Spinal cord (tissue), 10 donors: ENCODE data around the gene CDS1. TPM values are rescaled to one million over a fixed set of nuclear protein-coding genes. Genes with fewer than 3 reads are reported as not detected.

Experiments
- DNase-seq, 6 donors: peaks; one replicate each; pipeline versions ENCODE4 v3.0.0 to v3.0.0-alpha.2; 2013 to 2015; ENCODE audit warnings: low spot score in 6 of 6, low read depth in 4 of 6
- H3K27ac ChIP-seq: one replicate; pipeline ENCODE4 v1.5.1; 2013; ENCODE audit warnings: low read depth, low read length, control low read depth
- H3K27me3 ChIP-seq: one replicate; pipeline ENCODE4 v1.6.1; 2013; ENCODE audit warnings: low read length; ENCODE audit not compliant: control insufficient read depth, insufficient read depth
- H3K36me3 ChIP-seq: one replicate; pipeline ENCODE4 v1.6.1; 2013; ENCODE audit warnings: low read length; ENCODE audit not compliant: control insufficient read depth, insufficient read depth
- H3K4me1 ChIP-seq: one replicate; pipeline ENCODE4 v1.6.1; 2013; ENCODE audit warnings: low read length; ENCODE audit not compliant: control insufficient read depth, insufficient read depth
- H3K4me3 ChIP-seq: one replicate; pipeline ENCODE4 v1.5.1; 2013; ENCODE audit warnings: low read depth, low read length, control low read depth
- H3K9me3 ChIP-seq: one replicate; pipeline ENCODE4 v1.6.1; 2013; ENCODE audit warnings: low read length; ENCODE audit not compliant: control insufficient read depth, insufficient read depth
- WGBS: methylation state at CpG from one replicate; pipeline ENCODE4 v1.1.5; 2013; ENCODE audit warnings: missing lambda C conversion rate; ENCODE audit not compliant: insufficient coverage; 5-methylcytosine and 5-hydroxymethylcytosine counted together
- polyA plus RNA-seq, 2 donors: library from polyadenylated mRNA; unstranded; fragments of 120-200 nt; gene quantifications; one replicate each; pipeline ENCODE4 v1.2.1, GENCODE V29; 2013; ENCODE audit not compliant: insufficient read length in 2 of 2
- total RNA-seq, 2 donors: library from RNA; depleted of rRNA in 1 of 2; stranded (reverse); fragments of 120-200 nt in 1 of 2; fragments of >200 nt in 1 of 2; gene quantifications; one replicate each; pipeline versions ENCODE4 v1.2.3 to v1.2.4, GENCODE V29; 2013 to 2014
- donor health status: healthy.

CDS1 gene
- total and polyA plus RNA-seq, 4 donors, result 9.6 to 18.8 (median 16.7) TPM

GRCh38 chr4:84596826-84597225, 13.9 kb downstream of the CDS1 start:
- 94% methylated on average over 2 of the region's 4 CpGs for WGBS
- H3K27ac ChIP-seq, result no peak overlapping the region
- DNase-seq, result no peak
- H3K4me1 ChIP-seq, result no peaks in the 10 kb centered on the region
- H3K4me3 ChIP-seq, result no peak overlapping the region
- H3K36me3 ChIP-seq, result no peaks in the 10 kb centered on the region
- no peaks in the 10 kb centered on the region for H3K9me3 ChIP-seq
- H3K27me3 ChIP-seq, result no peaks in the 10 kb centered on the region

GRCh38 chr4:84597450-84597849, 14.5 kb downstream of the CDS1 start:
- Histone ChIP-seq H3K4me1 (no peaks in the 10 kb centered on the region), H3K9me3 (no peaks in the 10 kb centered on the region), H3K27me3 (no peaks in the 10 kb centered on the region), H3K4me3 (no peak overlapping the region), H3K27ac (no peak overlapping the region), H3K36me3 (no peaks in the 10 kb centered on the region)
- DNase-seq, result no peak
- no CpG with 5 or more reads among the region's 4 CpGs for WGBS

GRCh38 chr4:84606645-84607044, 23.7 kb downstream of the CDS1 start:
- no peaks in the 10 kb centered on the region for H3K27me3 ChIP-seq
- no peak overlapping the region for H3K27ac ChIP-seq
- H3K4me3 ChIP-seq, result no peak overlapping the region
- 100% methylated on average over 1 of the region's 1 CpG for WGBS
- no peaks in the 10 kb centered on the region for H3K4me1 ChIP-seq
- no peaks in the 10 kb centered on the region for H3K9me3 ChIP-seq
- no peaks in the 10 kb centered on the region for H3K36me3 ChIP-seq
- no peak for DNase-seq

- H3K9me3 ChIP-seq, result no peaks in the 10 kb centered on the region
- 71% methylated on average over 3 of the region's 3 CpGs for WGBS
- H3K4me1 ChIP-seq, result no peaks in the 10 kb centered on the region
- DNase-seq, result no peak
- H3K27me3 ChIP-seq, result no peaks in the 10 kb centered on the region
- peaks cover 2% of the 10 kb centered on the region for H3K36me3 ChIP-seq
- H3K4me3 ChIP-seq, result no peak overlapping the region
- H3K27ac ChIP-seq, result no peak overlapping the region
Measured at GRCh38 chr4:84611531-84611930, 28.6 kb downstream of the CDS1 start.

- no peak overlapping the region for H3K27ac ChIP-seq
- H3K4me3 ChIP-seq, result no peak overlapping the region
- 96% methylated on average over 5 of the region's 5 CpGs for WGBS
- peaks cover 2% of the 10 kb centered on the region for H3K36me3 ChIP-seq
- H3K4me1 ChIP-seq, result no peaks in the 10 kb centered on the region
- no peaks in the 10 kb centered on the region for H3K9me3 ChIP-seq
- DNase-seq, result no peak
- no peaks in the 10 kb centered on the region for H3K27me3 ChIP-seq
Measured at GRCh38 chr4:84614891-84615290, 32.0 kb downstream of the CDS1 start.

GRCh38 chr4:84615355-84615754, 32.4 kb downstream of the CDS1 start:
- Histone ChIP-seq H3K4me1 (no peaks in the 10 kb centered on the region), H3K4me3 (no peak overlapping the region), H3K27ac (no peak overlapping the region), H3K27me3 (no peaks in the 10 kb centered on the region), H3K9me3 (no peaks in the 10 kb centered on the region), H3K36me3 (peaks cover 2% of the 10 kb centered on the region)
- DNase-seq, result no peak
- 80% methylated on average over 3 of the region's 5 CpGs for WGBS

- Histone ChIP-seq H3K36me3 (no peaks in the 10 kb centered on the region), H3K27ac (no peak overlapping the region), H3K4me1 (no peaks in the 10 kb centered on the region), H3K9me3 (no peaks in the 10 kb centered on the region), H3K4me3 (no peak overlapping the region), H3K27me3 (no peaks in the 10 kb centered on the region)
- no peak for DNase-seq
- WGBS, result no CpG with 5 or more reads among the region's 1 CpG
Measured at GRCh38 chr4:84622959-84623358, 40.0 kb downstream of the CDS1 start.

GRCh38 chr4:84623661-84624060, 40.7 kb downstream of the CDS1 start:
- DNase-seq, result no peak
- H3K36me3 ChIP-seq, result no peaks in the 10 kb centered on the region
- 89% methylated on average over 8 of the region's 11 CpGs for WGBS

GRCh38 chr4:84626673-84627072, 43.7 kb downstream of the CDS1 start:
- no peak overlapping the region for H3K27ac ChIP-seq
- no peaks in the 10 kb centered on the region for H3K36me3 ChIP-seq
- no peaks in the 10 kb centered on the region for H3K27me3 ChIP-seq
- H3K9me3 ChIP-seq, result no peaks in the 10 kb centered on the region
- no peaks in the 10 kb centered on the region for H3K4me1 ChIP-seq
- no CpG with 5 or more reads among the region's 5 CpGs for WGBS
- DNase-seq, result no peak
- no peak overlapping the region for H3K4me3 ChIP-seq

More at GRCh38 chr4:84623661-84624060, 40.7 kb downstream of the CDS1 start:
- Histone ChIP-seq H3K27me3 (no peaks in the 10 kb centered on the region), H3K4me1 (no peaks in the 10 kb centered on the region), H3K4me3 (no peak overlapping the region), H3K27ac (no peak overlapping the region), H3K9me3 (no peaks in the 10 kb centered on the region)

- Histone ChIP-seq H3K4me3 (no peak overlapping the region), H3K4me1 (no peaks in the 10 kb centered on the region), H3K27ac (no peak overlapping the region), H3K36me3 (no peaks in the 10 kb centered on the region), H3K27me3 (no peaks in the 10 kb centered on the region), H3K9me3 (no peaks in the 10 kb centered on the region)
- no CpG with 5 or more reads among the region's 3 CpGs for WGBS
- no peak for DNase-seq
Measured at GRCh38 chr4:84631573-84631972, 48.6 kb downstream of the CDS1 start.
